ENCODE data around the gene CENATAC. TPM values are rescaled to one million over a fixed set of nuclear protein-coding genes. Genes with fewer than 3 reads are reported as not detected.
A peak's percentile ranks its signal among the peaks of the same experiment; 100 is the strongest.
"Not testable (repeated sequence)": the region's sequence is repeated elsewhere in the genome, so short reads cannot be mapped to it uniquely, and the experiment has no call there.

CENATAC gene
- total RNA-seq, 1 donor: 75.5 TPM

DNA sequence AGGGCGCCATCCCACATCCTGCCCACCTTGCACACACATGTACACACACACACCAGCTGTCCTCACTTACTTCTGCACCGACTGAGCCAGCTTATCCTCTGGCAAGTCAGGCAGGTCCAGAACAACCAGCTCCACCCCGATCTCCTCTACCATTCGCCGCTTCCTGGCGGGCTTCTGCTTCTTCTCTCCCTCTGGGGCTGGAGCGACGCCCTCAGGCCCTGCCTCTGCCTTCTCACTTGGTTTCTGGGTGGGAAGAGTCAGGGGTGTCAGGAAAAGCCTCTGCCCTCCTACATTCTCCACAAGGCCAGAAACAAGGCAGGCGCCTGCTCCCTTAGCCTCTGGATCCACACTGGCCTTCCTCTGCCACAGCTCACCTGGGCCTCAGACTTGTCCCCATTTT, 50.7 kb downstream of the CENATAC start:
- no peak overlapping the region for H3K4me3 ChIP-seq (ENCODE audit: low read length)
- no peaks in the 10 kb centered on the region for H3K27me3 ChIP-seq (ENCODE audit: insufficient read depth, low read length)
- H3K4me1 ChIP-seq (ENCODE audit: insufficient read depth, low read length): no peaks in the 10 kb centered on the region
- no peaks in the 10 kb centered on the region for H3K9me3 ChIP-seq (ENCODE audit: low read depth, low read length)

- Histone ChIP-seq H3K27me3 (ENCODE audit: insufficient read depth, low read length) (no peaks in the 10 kb centered on the region), H3K9me3 (ENCODE audit: low read depth, low read length) (no peaks in the 10 kb centered on the region), H3K4me1 (ENCODE audit: insufficient read depth, low read length) (no peaks in the 10 kb centered on the region), H3K4me3 (ENCODE audit: low read length) (no peak overlapping the region)
These were observed 51.1 kb downstream of the CENATAC start for GRCh38 chr11:119049081-119049480.

DNA sequence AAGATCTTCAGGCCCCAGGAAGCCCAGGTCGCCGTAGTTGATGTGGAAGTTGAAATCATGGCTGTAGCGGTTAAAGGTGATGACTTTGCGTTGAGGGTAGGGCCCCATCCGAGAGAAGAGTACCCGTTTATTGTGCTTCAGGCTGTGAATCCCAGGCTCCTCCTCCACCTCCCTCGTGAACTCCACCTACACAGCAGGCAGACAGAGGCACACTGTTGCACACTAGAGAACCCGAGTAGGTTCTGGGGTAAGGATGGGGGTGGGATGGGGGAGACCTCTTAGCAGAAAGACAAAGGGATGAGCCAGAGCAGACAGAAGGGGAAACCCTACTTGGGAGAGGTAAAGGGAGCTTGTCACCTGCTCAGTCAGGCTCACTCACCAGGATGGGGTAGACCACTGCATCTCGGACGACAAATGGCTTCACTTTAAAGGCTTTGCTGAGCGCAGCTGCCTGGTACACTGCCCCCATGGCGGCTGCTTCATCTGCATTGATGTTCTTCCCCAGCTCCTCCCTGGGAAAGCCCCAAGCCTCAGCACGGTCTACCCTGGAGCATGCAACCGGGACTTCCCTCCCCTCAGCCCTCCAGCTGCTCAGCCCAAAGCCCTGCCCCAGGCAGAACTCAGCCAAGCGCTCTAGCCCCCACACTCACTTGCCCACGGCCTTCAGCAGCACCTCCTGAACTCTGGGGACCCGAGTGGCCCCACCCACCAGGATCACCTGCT, 53.7 kb downstream of the CENATAC start:
- Histone ChIP-seq H3K27me3 (ENCODE audit: insufficient read depth, low read length) (no peaks in the 10 kb centered on the region), H3K4me3 (ENCODE audit: low read length) (no peak overlapping the region), H3K4me1 (ENCODE audit: insufficient read depth, low read length) (peaks cover 19% of the 10 kb centered on the region), H3K9me3 (ENCODE audit: low read depth, low read length) (no peaks in the 10 kb centered on the region)

DNA sequence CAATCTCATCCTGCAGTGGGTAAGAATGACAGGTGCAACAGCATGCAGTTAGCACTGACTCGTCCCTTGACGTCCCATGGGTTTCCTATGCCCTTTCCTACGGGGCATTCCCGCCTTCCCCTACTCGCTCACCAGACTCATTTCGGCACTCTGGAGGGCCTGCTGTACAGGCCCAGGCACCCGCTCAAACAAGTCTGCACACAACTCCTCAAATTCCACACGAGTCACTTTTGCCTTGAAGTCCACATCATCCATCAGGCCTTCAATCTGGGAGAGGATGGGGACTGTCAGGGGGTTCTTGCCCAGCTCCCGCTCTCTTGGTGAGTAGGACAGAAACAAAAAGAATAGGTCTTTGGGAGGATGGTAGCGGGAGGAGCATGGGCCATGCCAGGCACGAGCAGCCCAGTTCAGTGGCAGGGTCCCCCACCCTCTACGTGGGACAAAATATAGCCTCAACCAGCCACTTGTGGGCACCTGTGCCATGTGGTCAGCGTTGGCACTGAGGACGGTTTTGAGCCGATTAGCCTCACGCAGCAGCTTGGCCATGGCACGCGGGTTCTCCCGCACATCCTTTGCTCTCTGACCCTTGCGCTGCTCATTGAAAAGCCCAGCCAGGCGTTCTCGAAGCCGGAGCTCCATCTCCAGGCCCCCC, 54.4 kb downstream of the CENATAC start:
- peaks cover 19% of the 10 kb centered on the region for H3K4me1 ChIP-seq (ENCODE audit: insufficient read depth, low read length)
- no peaks in the 10 kb centered on the region for H3K27me3 ChIP-seq (ENCODE audit: insufficient read depth, low read length)
- no peaks in the 10 kb centered on the region for H3K9me3 ChIP-seq (ENCODE audit: low read depth, low read length)
- no peak overlapping the region for H3K4me3 ChIP-seq (ENCODE audit: low read length)

- H3K9me3 ChIP-seq (ENCODE audit: low read depth, low read length): no peaks in the 10 kb centered on the region
- no peak overlapping the region for H3K4me3 ChIP-seq (ENCODE audit: low read length)
- H3K4me1 ChIP-seq (ENCODE audit: insufficient read depth, low read length): peaks cover 30% of the 10 kb centered on the region
- no peaks in the 10 kb centered on the region for H3K27me3 ChIP-seq (ENCODE audit: insufficient read depth, low read length)
These were observed 56.5 kb downstream of the CENATAC start for GRCh38 chr11:119054418-119054817.

- Histone ChIP-seq H3K4me1 (ENCODE audit: insufficient read depth, low read length) (peaks cover 30% of the 10 kb centered on the region), H3K4me3 (ENCODE audit: low read length) (peak overlapping the region; percentile 73)
These were observed 58.0 kb downstream of the CENATAC start for GRCh38 chr11:119055901-119056300.

DNA sequence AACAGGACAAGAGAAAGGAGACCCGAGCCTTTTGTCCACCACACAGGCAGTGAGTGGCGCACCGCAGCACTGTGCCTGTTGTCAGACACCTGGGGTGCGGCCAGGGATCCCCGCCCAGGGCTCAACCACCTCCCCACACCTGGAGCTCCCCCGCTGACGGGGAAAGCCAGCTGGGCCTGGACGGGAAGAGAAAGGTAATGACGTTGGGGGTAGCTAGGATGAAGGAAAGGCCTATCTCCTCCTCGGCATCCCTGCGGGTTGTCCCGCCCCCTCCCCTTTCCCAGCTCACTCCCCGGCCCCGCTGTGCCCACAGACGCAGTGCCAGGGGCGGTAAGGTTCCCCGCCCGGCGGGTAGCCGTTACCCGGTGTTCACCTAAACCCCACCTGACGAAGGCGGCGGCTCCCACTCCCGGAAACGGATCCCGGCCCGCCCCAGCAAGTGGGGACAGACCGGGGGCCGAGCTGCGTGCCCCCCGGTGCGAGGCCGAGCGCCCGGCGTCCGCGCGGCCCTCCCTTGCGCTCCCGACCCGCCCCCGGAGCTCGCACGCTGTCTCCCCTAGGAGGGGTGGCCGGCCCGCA, 58.6 kb downstream of the CENATAC start:
- peak overlapping the region; percentile 73 for H3K4me3 ChIP-seq (ENCODE audit: low read length)
- H3K27me3 ChIP-seq (ENCODE audit: insufficient read depth, low read length): no peaks in the 10 kb centered on the region
- peaks cover 30% of the 10 kb centered on the region for H3K4me1 ChIP-seq (ENCODE audit: insufficient read depth, low read length)
- H3K9me3 ChIP-seq (ENCODE audit: low read depth, low read length): no peaks in the 10 kb centered on the region

More at GRCh38 chr11:119055901-119056300, 58.0 kb downstream of the CENATAC start:
- Histone ChIP-seq H3K27me3 (ENCODE audit: insufficient read depth, low read length) (no peaks in the 10 kb centered on the region), H3K9me3 (ENCODE audit: low read depth, low read length) (no peaks in the 10 kb centered on the region)

GRCh38 chr11:119057000-119057769, 59.2 kb downstream of the CENATAC start, which contains the start of gene HYOU1:
TSS of gene HYOU1 (minus strand) at chr11:119057205. CDS start at chr11:119056160, 1,045 bp downstream.
- Histone ChIP-seq H3K4me3 (ENCODE audit: low read length) (peak within 1 kb of the TSS; percentile 88), H3K27me3 (ENCODE audit: insufficient read depth, low read length) (no peaks in the 10 kb centered on the region), H3K9me3 (ENCODE audit: low read depth, low read length) (no peaks in the 10 kb centered on the region), H3K4me1 (ENCODE audit: insufficient read depth, low read length) (peaks cover 30% of the 10 kb centered on the region)

DNA sequence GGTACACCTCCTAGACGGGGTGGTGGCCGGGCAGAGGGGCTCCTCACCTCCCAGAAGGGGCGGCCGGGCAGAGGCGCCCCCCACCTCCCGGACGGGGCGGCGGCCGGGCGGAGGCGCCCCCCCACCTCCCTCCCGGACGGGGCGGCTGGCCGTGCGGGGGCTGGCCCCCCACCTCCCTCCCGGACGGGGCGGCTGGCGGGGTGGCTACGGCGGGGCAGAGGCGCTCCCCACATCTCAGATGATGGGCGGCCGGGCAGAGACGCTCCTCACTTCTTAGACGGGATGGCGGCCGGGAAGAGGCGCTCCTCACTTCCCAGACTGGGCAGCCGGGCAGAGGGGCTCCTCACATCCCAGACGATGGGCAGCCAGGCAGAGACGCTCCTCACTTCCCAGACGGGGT, 61.2 kb downstream of the CENATAC start:
- peaks cover 30% of the 10 kb centered on the region for H3K4me1 ChIP-seq (ENCODE audit: insufficient read depth, low read length)
- H3K27me3 ChIP-seq (ENCODE audit: insufficient read depth, low read length); H3K4me3 ChIP-seq (ENCODE audit: low read length); H3K9me3 ChIP-seq (ENCODE audit: low read depth, low read length): not testable (repeated sequence)

- H3K4me1 ChIP-seq (ENCODE audit: insufficient read depth, low read length): peaks cover 23% of the 10 kb centered on the region
- H3K9me3 ChIP-seq (ENCODE audit: low read depth, low read length): no peaks in the 10 kb centered on the region
- no peaks in the 10 kb centered on the region for H3K27me3 ChIP-seq (ENCODE audit: insufficient read depth, low read length)
- H3K4me3 ChIP-seq (ENCODE audit: low read length): no peak overlapping the region
These were observed 63.3 kb downstream of the CENATAC start for GRCh38 chr11:119061256-119061655.

- no peaks in the 10 kb centered on the region for H3K9me3 ChIP-seq (ENCODE audit: low read depth, low read length)
- H3K4me3 ChIP-seq (ENCODE audit: low read length): no peak overlapping the region
- H3K4me1 ChIP-seq (ENCODE audit: insufficient read depth, low read length): peaks cover 24% of the 10 kb centered on the region
- no peaks in the 10 kb centered on the region for H3K27me3 ChIP-seq (ENCODE audit: insufficient read depth, low read length)
These were observed 64.8 kb downstream of the CENATAC start for GRCh38 chr11:119062779-119063178.

DNA sequence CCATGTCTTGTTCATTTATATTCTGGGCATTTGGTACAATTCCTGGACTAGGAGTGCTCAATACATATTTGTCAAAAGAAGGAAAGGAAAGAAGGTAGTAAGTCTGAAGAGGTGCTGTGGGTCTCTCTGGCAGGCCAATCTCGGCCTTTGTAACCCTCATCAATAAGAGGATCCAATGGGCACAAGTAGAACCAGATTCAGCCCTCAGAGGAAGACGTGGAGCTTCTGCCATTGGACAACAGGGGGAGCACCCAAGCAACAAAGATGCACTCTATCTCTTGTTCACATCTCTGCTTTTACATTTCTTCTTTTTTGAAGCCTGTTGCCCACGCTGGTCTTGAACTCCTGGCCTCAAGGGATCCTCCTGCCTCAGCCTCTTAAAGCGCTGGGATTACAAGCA, 67.4 kb downstream of the CENATAC start:
- H3K4me1 ChIP-seq (ENCODE audit: insufficient read depth, low read length): peaks cover 33% of the 10 kb centered on the region
- no peaks in the 10 kb centered on the region for H3K9me3 ChIP-seq (ENCODE audit: low read depth, low read length)
- H3K27me3 ChIP-seq (ENCODE audit: insufficient read depth, low read length): no peaks in the 10 kb centered on the region
- H3K4me3 ChIP-seq (ENCODE audit: low read length): no peak overlapping the region
